ENCODE measurements around the gene PANX1.

The PANX1 gene

GRCh38 chr11:94117871-94118270, 10.8 kb upstream of the PANX1 start:
- TF ChIP-seq GATA3 (IDR thresholded peaks at IDR 0.05; ENCODE audit: low read depth, low read length) = no peak
- no peak for TF ChIP-seq GATA2 (IDR thresholded peaks at IDR 0.05; ENCODE audit: low read depth, low read length)

GRCh38 chr11:94120946-94121345, 7.7 kb upstream of the PANX1 start:
- no peak for TF ChIP-seq GATA3 (IDR thresholded peaks at IDR 0.05; ENCODE audit: low read depth, low read length)
- TF ChIP-seq GATA2 (IDR thresholded peaks at IDR 0.05; ENCODE audit: low read depth, low read length) = no peak

- TF ChIP-seq GATA2 (IDR thresholded peaks at IDR 0.05; ENCODE audit: low read depth, low read length) (no peak), GATA3 (IDR thresholded peaks at IDR 0.05; ENCODE audit: low read depth, low read length) (no peak)
Observed at GRCh38 chr11:94125407-94126115, 3.1 kb upstream of the PANX1 start.

GRCh38 chr11:94127638-94128037, 1.0 kb upstream of the PANX1 start:
- TF ChIP-seq GATA3 (IDR thresholded peaks at IDR 0.05; ENCODE audit: low read depth, low read length) (no peak), GATA2 (IDR thresholded peaks at IDR 0.05; ENCODE audit: low read depth, low read length) (no peak)

GRCh38 chr11:94128291-94128745, 323 bp upstream of the PANX1 start:
- TF ChIP-seq GATA2 (IDR thresholded peaks at IDR 0.05; ENCODE audit: low read depth, low read length) = no peak
- TF ChIP-seq GATA3 (IDR thresholded peaks at IDR 0.05; ENCODE audit: low read depth, low read length) = no peak

GRCh38 chr11:94129512-94130297, 1.1 kb downstream of the PANX1 start:
- no peak for TF ChIP-seq GATA2 (IDR thresholded peaks at IDR 0.05; ENCODE audit: low read depth, low read length)

GRCh38 chr11:94130298-94131046, 1.8 kb downstream of the PANX1 start:
- no peak for TF ChIP-seq GATA3 (IDR thresholded peaks at IDR 0.05; ENCODE audit: low read depth, low read length)
- no peak for TF ChIP-seq GATA2 (IDR thresholded peaks at IDR 0.05; ENCODE audit: low read depth, low read length)

GRCh38 chr11:94131047-94131717, 2.5 kb downstream of the PANX1 start:
- TF ChIP-seq GATA3 (IDR thresholded peaks at IDR 0.05; ENCODE audit: low read depth, low read length) (no peak), GATA2 (IDR thresholded peaks at IDR 0.05; ENCODE audit: low read depth, low read length) (no peak)

- TF ChIP-seq GATA2 (IDR thresholded peaks at IDR 0.05; ENCODE audit: low read depth, low read length) (no peak), GATA3 (IDR thresholded peaks at IDR 0.05; ENCODE audit: low read depth, low read length) (no peak)
Observed at GRCh38 chr11:94131718-94132115, 3.1 kb downstream of the PANX1 start.

- TF ChIP-seq GATA2 (IDR thresholded peaks at IDR 0.05; ENCODE audit: low read depth, low read length) = no peak
- TF ChIP-seq GATA3 (IDR thresholded peaks at IDR 0.05; ENCODE audit: low read depth, low read length) = no peak
Observed at GRCh38 chr11:94132152-94132558, 3.5 kb downstream of the PANX1 start.

GRCh38 chr11:94132823-94133408, 4.3 kb downstream of the PANX1 start:
- TF ChIP-seq GATA3 (IDR thresholded peaks at IDR 0.05; ENCODE audit: low read depth, low read length) (no peak), GATA2 (IDR thresholded peaks at IDR 0.05; ENCODE audit: low read depth, low read length) (peak; percentile 48)

GRCh38 chr11:94133752-94134151, 5.1 kb downstream of the PANX1 start:
- TF ChIP-seq GATA2 (IDR thresholded peaks at IDR 0.05; ENCODE audit: low read depth, low read length) (no peak), GATA3 (IDR thresholded peaks at IDR 0.05; ENCODE audit: low read depth, low read length) (no peak)

GRCh38 chr11:94134651-94135512, 6.2 kb downstream of the PANX1 start:
- TF ChIP-seq GATA2 (IDR thresholded peaks at IDR 0.05; ENCODE audit: low read depth, low read length) (no peak), GATA3 (IDR thresholded peaks at IDR 0.05; ENCODE audit: low read depth, low read length) (no peak)
